OCI-LY1 (cell line): ENCODE results near the gene OR8B4.

Experiments
- H2AFZ ChIP-seq: fragments of 200-600 bp; sonication (generic), shearing (Covaris generic); 2 replicates; pipeline ENCODE4 v1.6.0; 2014; ENCODE audit warnings: antibody characterized with exemption, mild to moderate bottlenecking, low read length
- H3F3A ChIP-seq: fragments of 200-600 bp; sonication (generic), shearing (Covaris generic); 2 replicates; pipeline ENCODE4 v1.6.0; 2014; ENCODE audit warnings: mild to moderate bottlenecking, antibody characterized with exemption, low read length, moderate library complexity; ENCODE audit not compliant: insufficient read depth
- H3K27ac ChIP-seq: fragments of 200-600 bp; sonication (generic); 2 replicates; pipeline ENCODE4 v1.5.1; 2014; ENCODE audit warnings: low read length, mixed run types, mild to moderate bottlenecking, low read depth; ENCODE audit not compliant: poor library complexity, severe bottlenecking
- H3K27me3 ChIP-seq: fragments of 200-600 bp; sonication (generic); 2 replicates; pipeline ENCODE4 v1.6.0; 2014; ENCODE audit warnings: antibody characterized with exemption, mild to moderate bottlenecking, low read length, moderate library complexity; ENCODE audit not compliant: insufficient read depth
- H3K36me3 ChIP-seq: fragments of 200-600 bp; sonication (generic); 2 replicates; pipeline ENCODE4 v1.6.1; 2014; ENCODE audit warnings: mild to moderate bottlenecking, antibody characterized with exemption, low read length, moderate library complexity, mixed read lengths; ENCODE audit not compliant: insufficient read depth
- H3K4me1 ChIP-seq: fragments of 200-600 bp; sonication (generic); 2 replicates; pipeline ENCODE4 v1.5.1; 2014; ENCODE audit warnings: mild to moderate bottlenecking, low read length, moderate library complexity; ENCODE audit not compliant: insufficient read depth, severe bottlenecking
- H3K4me2 ChIP-seq: fragments of 200-600 bp; sonication (generic), shearing (Covaris generic); 2 replicates; pipeline ENCODE4 v1.6.1; 2014; ENCODE audit warnings: low read length
- H3K4me3 ChIP-seq: fragments of 200-600 bp; sonication (generic); 2 replicates; pipeline ENCODE4 v1.5.1; 2014; ENCODE audit warnings: low read length, low read depth, mild to moderate bottlenecking, mixed read lengths; ENCODE audit not compliant: poor library complexity, severe bottlenecking
- H3K79me2 ChIP-seq: fragments of 200-600 bp; shearing (Covaris generic); 2 replicates; pipeline ENCODE4 v1.6.1; 2016; ENCODE audit warnings: mixed run types, low read length, mixed read lengths; ENCODE audit not compliant: insufficient read depth
- H3K9ac ChIP-seq: fragments of 200-600 bp; sonication (generic), shearing (Covaris generic); 2 replicates; pipeline ENCODE4 v1.6.1; 2014; ENCODE audit warnings: mild to moderate bottlenecking, low read length, mixed read lengths
- H3K9me2 ChIP-seq: fragments of 200-600 bp; sonication (generic), shearing (Covaris generic); 2 replicates; pipeline ENCODE4 v1.6.1; 2014; ENCODE audit warnings: low read depth, mild to moderate bottlenecking, low read length, mixed read lengths
- H3K9me3 ChIP-seq: fragments of 200-600 bp; shearing (Covaris generic); 2 replicates; pipeline ENCODE4 v1.6.1; 2014; ENCODE audit warnings: low read length, mixed read lengths
- H4K20me1 ChIP-seq: fragments of 200-600 bp; sonication (generic), shearing (Covaris generic); 2 replicates; pipeline ENCODE4 v1.6.0; 2016; ENCODE audit warnings: mild to moderate bottlenecking, low read length; ENCODE audit not compliant: insufficient read depth
- EZH2 ChIP-seq: fragments of 200-600 bp; sonication (generic), shearing (Covaris generic); IDR thresholded peaks from 2 replicates; pipeline ENCODE4 v1.8.0; 2017; ENCODE audit warnings: borderline replicate concordance, mixed run types, mild to moderate bottlenecking, antibody characterized with exemption, low read length, moderate library complexity, mixed read lengths
- TF ChIP-seq, protein P1 (sequence below): fragments of 200-600 bp; sonication (generic), shearing (Covaris generic); IDR thresholded peaks from 2 replicates; pipeline ENCODE4 v1.5.1; 2017; ENCODE audit warnings: mild to moderate bottlenecking, antibody characterized with exemption, low read length, moderate library complexity, mixed read lengths

Gene OR8B4

GRCh38 chr11:124470561-124471227, 46.0 kb upstream of the OR8B4 start:
- Histone ChIP-seq H3K9ac (no peak overlapping the region), H3K27ac (no peak overlapping the region), H3K9me2 (no peaks in the 10 kb centered on the region), H3K4me2 (no peak overlapping the region), H2AFZ (no peak overlapping the region), H3K79me2 (no peaks in the 10 kb centered on the region), H3K27me3 (no peaks in the 10 kb centered on the region), H4K20me1 (no peaks in the 10 kb centered on the region), H3F3A (no peaks in the 10 kb centered on the region), H3K9me3 (no peaks in the 10 kb centered on the region), H3K4me1 (no peaks in the 10 kb centered on the region), H3K4me3 (no peak overlapping the region), H3K36me3 (no peaks in the 10 kb centered on the region)
- TF ChIP-seq, protein P1, sequence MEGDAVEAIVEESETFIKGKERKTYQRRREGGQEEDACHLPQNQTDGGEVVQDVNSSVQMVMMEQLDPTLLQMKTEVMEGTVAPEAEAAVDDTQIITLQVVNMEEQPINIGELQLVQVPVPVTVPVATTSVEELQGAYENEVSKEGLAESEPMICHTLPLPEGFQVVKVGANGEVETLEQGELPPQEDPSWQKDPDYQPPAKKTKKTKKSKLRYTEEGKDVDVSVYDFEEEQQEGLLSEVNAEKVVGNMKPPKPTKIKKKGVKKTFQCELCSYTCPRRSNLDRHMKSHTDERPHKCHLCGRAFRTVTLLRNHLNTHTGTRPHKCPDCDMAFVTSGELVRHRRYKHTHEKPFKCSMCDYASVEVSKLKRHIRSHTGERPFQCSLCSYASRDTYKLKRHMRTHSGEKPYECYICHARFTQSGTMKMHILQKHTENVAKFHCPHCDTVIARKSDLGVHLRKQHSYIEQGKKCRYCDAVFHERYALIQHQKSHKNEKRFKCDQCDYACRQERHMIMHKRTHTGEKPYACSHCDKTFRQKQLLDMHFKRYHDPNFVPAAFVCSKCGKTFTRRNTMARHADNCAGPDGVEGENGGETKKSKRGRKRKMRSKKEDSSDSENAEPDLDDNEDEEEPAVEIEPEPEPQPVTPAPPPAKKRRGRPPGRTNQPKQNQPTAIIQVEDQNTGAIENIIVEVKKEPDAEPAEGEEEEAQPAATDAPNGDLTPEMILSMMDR, result no peak
- TF ChIP-seq EZH2, result no peak

GRCh38 chr11:124467381-124467927, 42.8 kb upstream of the OR8B4 start:
- no peaks in the 10 kb centered on the region for H3K27me3 ChIP-seq
- no peaks in the 10 kb centered on the region for H3K4me1 ChIP-seq
- H3K9ac ChIP-seq, result no peak overlapping the region
- no peaks in the 10 kb centered on the region for H4K20me1 ChIP-seq
- no peak overlapping the region for H3K4me3 ChIP-seq
- no peaks in the 10 kb centered on the region for H3K9me3 ChIP-seq
- H2AFZ ChIP-seq, result no peak overlapping the region
- no peaks in the 10 kb centered on the region for H3K36me3 ChIP-seq
- H3K27ac ChIP-seq, result no peak overlapping the region
- H3K9me2 ChIP-seq, result no peaks in the 10 kb centered on the region
- H3K4me2 ChIP-seq, result no peak overlapping the region
- H3F3A ChIP-seq, result no peaks in the 10 kb centered on the region
- H3K79me2 ChIP-seq, result no peaks in the 10 kb centered on the region
- TF ChIP-seq, protein P1, result no peak
- TF ChIP-seq EZH2, result no peak

DNA sequence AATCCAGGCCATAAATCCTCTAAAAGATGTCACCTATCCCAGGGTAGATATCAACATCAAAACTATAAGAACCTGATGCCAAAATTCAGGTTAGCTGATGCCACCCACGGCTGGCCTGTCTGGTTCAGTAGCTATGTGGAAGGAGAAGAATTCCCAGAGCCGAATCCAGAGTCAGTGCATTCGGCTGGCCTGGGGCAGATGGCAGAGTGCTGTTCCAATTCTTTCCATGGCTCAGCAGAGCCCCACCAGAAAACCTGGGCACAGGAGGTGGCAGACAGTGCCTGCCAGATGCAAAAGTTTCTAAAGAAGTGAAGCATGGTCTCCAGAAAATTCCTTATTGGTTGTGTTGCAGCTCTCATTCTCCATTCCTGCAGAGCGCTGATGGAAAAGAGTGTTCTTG, 40.7 kb upstream of the OR8B4 start:
- Histone ChIP-seq H3K27me3 (no peaks in the 10 kb centered on the region), H3K4me2 (no peak overlapping the region)

More for the DNA sequence above, 40.7 kb upstream of the OR8B4 start:
- Histone ChIP-seq H3K36me3 (no peaks in the 10 kb centered on the region), H3K9ac (no peak overlapping the region), H3K9me2 (no peaks in the 10 kb centered on the region), H3F3A (no peaks in the 10 kb centered on the region), H3K4me1 (no peaks in the 10 kb centered on the region), H3K27ac (no peak overlapping the region), H3K9me3 (no peaks in the 10 kb centered on the region), H2AFZ (no peak overlapping the region), H3K4me3 (no peak overlapping the region), H3K79me2 (no peaks in the 10 kb centered on the region), H4K20me1 (no peaks in the 10 kb centered on the region)
- TF ChIP-seq EZH2, result no peak
- TF ChIP-seq, protein P1, result no peak
